Liver (tissue), 9 donors: Measurements from ENCODE around the gene ANTXR1. TPM values are rescaled to one million over a fixed set of nuclear protein-coding genes. Genes with fewer than 3 reads are reported as not detected.
"Not testable (repeated sequence)": the region's sequence is repeated elsewhere in the genome, so short reads cannot be mapped to it uniquely, and the experiment has no call there.

Source experiments
- DNase-seq: peaks from one replicate; pipeline ENCODE4 v3.0.0-alpha.2; 2017; ENCODE audit warnings: low spot score
- H3K27ac ChIP-seq, 2 donors: one replicate each; pipeline ENCODE4 v1.7.0; 2013; ENCODE audit warnings: inconsistent platforms in 2 of 2, low read length in 2 of 2, control low read depth in 1 of 2, low read depth in 1 of 2, mild to moderate bottlenecking in 1 of 2
- H3K27me3 ChIP-seq, 4 donors: one replicate each; pipeline versions ENCODE4 v1.6.1 to v1.7.0; 2013; ENCODE audit warnings: low read length in 3 of 4, inconsistent platforms in 1 of 4, mild to moderate bottlenecking in 1 of 4, moderate library complexity in 1 of 4; ENCODE audit not compliant: control insufficient read depth in 4 of 4, insufficient read depth in 4 of 4
- H3K36me3 ChIP-seq, 4 donors: one replicate each; pipeline versions ENCODE4 v1.6.1 to v1.7.0; 2013; ENCODE audit warnings: low read length in 3 of 4, mild to moderate bottlenecking in 3 of 4, low read depth in 1 of 4, moderate library complexity in 1 of 4; ENCODE audit not compliant: control insufficient read depth in 4 of 4, insufficient read depth in 3 of 4
- H3K4me1 ChIP-seq, 4 donors: one replicate each; pipeline versions ENCODE4 v1.6.1 to v1.7.0; 2013; ENCODE audit warnings: low read length in 3 of 4, mild to moderate bottlenecking in 3 of 4, moderate library complexity in 1 of 4; ENCODE audit not compliant: control insufficient read depth in 4 of 4, insufficient read depth in 4 of 4
- H3K4me3 ChIP-seq, 3 donors: one replicate each; pipeline versions ENCODE4 v1.6.1 to v1.7.0; 2013; ENCODE audit warnings: low read length in 3 of 3, control low read depth in 1 of 3, low read depth in 1 of 3, mild to moderate bottlenecking in 1 of 3
- H3K9ac ChIP-seq, 2 donors: one replicate each; pipeline ENCODE4 v1.7.0; 2013; ENCODE audit warnings: low read length in 2 of 2, mild to moderate bottlenecking in 2 of 2, moderate library complexity in 2 of 2, control low read depth in 1 of 2, low read depth in 1 of 2
- H3K9me3 ChIP-seq, 4 donors: one replicate each; pipeline versions ENCODE4 v1.6.1 to v1.7.0; 2013; ENCODE audit warnings: low read length in 3 of 4; ENCODE audit not compliant: control insufficient read depth in 4 of 4
- EGR1 ChIP-seq, 2 donors: IDR thresholded peaks; 2 replicates each; pipeline ENCODE4 v1.6.1; 2016 to 2018; ENCODE audit warnings: antibody characterized with exemption in 2 of 2, low read depth in 2 of 2
- FOXA1 ChIP-seq: IDR thresholded peaks from 2 replicates; pipeline ENCODE4 v1.6.1; 2016; ENCODE audit warnings: antibody characterized with exemption
- GABPA ChIP-seq, 2 donors: IDR thresholded peaks in 1 of 2; conservative IDR thresholded peaks in 1 of 2; 2 replicates each; pipeline ENCODE4 v1.6.1; 2016; ENCODE audit warnings: antibody characterized with exemption in 2 of 2, mild to moderate bottlenecking in 1 of 2, moderate library complexity in 1 of 2
- HNF4A ChIP-seq, 2 donors: conservative IDR thresholded peaks; 2 replicates each; pipeline ENCODE4 v1.6.1; 2016; ENCODE audit warnings: antibody characterized with exemption in 2 of 2, mild to moderate bottlenecking in 2 of 2
- HNF4G ChIP-seq: IDR thresholded peaks from 2 replicates; pipeline ENCODE4 v1.6.1; 2016; ENCODE audit warnings: antibody characterized with exemption
- JUND ChIP-seq, 2 donors: IDR thresholded peaks; 2 replicates each; pipeline ENCODE4 v1.6.1; 2016; ENCODE audit warnings: antibody characterized with exemption in 2 of 2
- NR2F2 ChIP-seq: IDR thresholded peaks from 2 replicates; pipeline ENCODE4 v1.6.1; 2016; ENCODE audit warnings: antibody characterized with exemption
- RAD21 ChIP-seq, 2 donors: IDR thresholded peaks; 2 replicates each; pipeline ENCODE4 v1.6.1; 2016; ENCODE audit warnings: antibody characterized with exemption in 2 of 2, mild to moderate bottlenecking in 2 of 2
- RXRA ChIP-seq, 2 donors: IDR thresholded peaks; 2 replicates each; pipeline ENCODE4 v1.6.1; 2017 to 2018; ENCODE audit warnings: antibody characterized with exemption in 2 of 2, mild to moderate bottlenecking in 1 of 2
- SP1 ChIP-seq: IDR thresholded peaks from 2 replicates; pipeline ENCODE4 v1.6.1; 2018; ENCODE audit warnings: antibody characterized with exemption, mild to moderate bottlenecking
- TAF1 ChIP-seq: conservative IDR thresholded peaks from 2 replicates; pipeline ENCODE4 v1.6.1; 2016; ENCODE audit warnings: antibody characterized with exemption, mild to moderate bottlenecking
- YY1 ChIP-seq: IDR thresholded peaks from 2 replicates; pipeline ENCODE4 v1.6.1; 2016; ENCODE audit warnings: antibody characterized with exemption, mild to moderate bottlenecking
- ZBTB33 ChIP-seq: IDR thresholded peaks from 2 replicates; pipeline ENCODE4 v1.6.1; 2016; ENCODE audit warnings: antibody characterized with exemption
- WGBS: extraction: QIAGEN DNeasy Blood & Tissue Kit; methylation state at CpG from one replicate; pipeline ENCODE4 v1.1.7; 2013; 5-methylcytosine and 5-hydroxymethylcytosine counted together
- polyA plus RNA-seq, 2 donors: library from polyadenylated mRNA; stranded (reverse) in 1 of 2; unstranded in 1 of 2; fragments of 200-250 nt in 1 of 2; fragments of >200 nt in 1 of 2; fragmentation: Nextera tagmentation in 1 of 2; extraction: Ambion mirVana in 1 of 2; gene quantifications; one replicate each; pipeline versions ENCODE4 v1.2.1 to v1.2.3, GENCODE V29; 2013 to 2015
- total RNA-seq, 2 donors: library from RNA; depleted of rRNA; stranded (reverse); fragments of >200 nt; gene quantifications; one replicate each; pipeline ENCODE4 v1.2.3, GENCODE V29; 2014
- TF ChIP-seq, protein P1 (sequence below): IDR thresholded peaks from 2 replicates; pipeline ENCODE4 v1.6.1; 2016; ENCODE audit warnings: antibody characterized with exemption
- TF ChIP-seq, protein P2 (sequence below): IDR thresholded peaks from 2 replicates; pipeline ENCODE4 v1.6.1; 2016; ENCODE audit warnings: antibody characterized with exemption
- TF ChIP-seq, protein P3 (sequence below): IDR thresholded peaks from 2 replicates; pipeline ENCODE4 v1.6.1; 2016; ENCODE audit warnings: antibody characterized with exemption, mild to moderate bottlenecking
- TF ChIP-seq, protein P4 (sequence below): fragments of 150-350 bp; IDR thresholded peaks from 2 replicates; pipeline ENCODE4 v1.5.1; 2017; ENCODE audit warnings: improper control_type of control experiment, low read depth, low read length; ENCODE audit not compliant: missing input control
- donor health status: healthy.
- donor health status: healthy.
- donor health status: healthy.
- donor health status: healthy.
- donor health status: healthy.

ANTXR1 gene
- total and polyA plus RNA-seq, 4 donors = 0.60 to 3.6 (median 1.8) TPM

DNA sequence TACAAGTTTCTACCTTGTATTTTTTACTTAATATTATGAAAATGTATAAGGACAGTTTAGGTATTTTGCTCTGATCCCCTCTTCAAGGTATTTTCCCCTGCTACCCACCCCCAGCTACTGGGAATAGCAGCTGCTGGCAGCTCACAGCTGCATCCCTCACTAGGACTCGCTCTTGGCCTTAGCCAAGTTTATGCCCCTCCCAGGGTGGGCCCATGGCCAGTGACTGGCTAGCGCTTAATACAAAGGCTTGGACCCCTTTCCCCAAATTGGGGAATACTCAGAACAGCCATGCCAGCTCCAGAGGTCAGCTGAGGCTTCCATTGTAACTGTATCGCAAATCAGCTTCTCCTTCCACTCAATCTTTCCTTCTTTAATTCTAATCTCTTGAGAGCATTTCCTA is 242.8 kb downstream of the ANTXR1 start:
- Histone ChIP-seq H3K9ac (no peak overlapping the region), H3K27ac (no peak overlapping the region), H3K4me3 (no peak overlapping the region), H3K27me3 (no peaks in the 10 kb centered on the region), H3K9me3 (peaks cover 0 to 5% (median 3%) of the 10 kb centered on the region in 4 donors), H3K36me3 (no peaks in the 10 kb centered on the region), H3K4me1 (no peaks in the 10 kb centered on the region)
- TF ChIP-seq RAD21 (IDR thresholded peaks at IDR 0.05) = no peak
- no peak for TF ChIP-seq SP1
- no peak for TF ChIP-seq JUND (IDR thresholded peaks at IDR 0.05)
- no peak for TF ChIP-seq TAF1
- TF ChIP-seq, protein P1, sequence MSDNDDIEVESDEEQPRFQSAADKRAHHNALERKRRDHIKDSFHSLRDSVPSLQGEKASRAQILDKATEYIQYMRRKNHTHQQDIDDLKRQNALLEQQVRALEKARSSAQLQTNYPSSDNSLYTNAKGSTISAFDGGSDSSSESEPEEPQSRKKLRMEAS = no peak
- TF ChIP-seq, protein P2, sequence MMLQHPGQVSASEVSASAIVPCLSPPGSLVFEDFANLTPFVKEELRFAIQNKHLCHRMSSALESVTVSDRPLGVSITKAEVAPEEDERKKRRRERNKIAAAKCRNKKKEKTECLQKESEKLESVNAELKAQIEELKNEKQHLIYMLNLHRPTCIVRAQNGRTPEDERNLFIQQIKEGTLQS = no peak
- TF ChIP-seq YY1 = no peak
- no peak for TF ChIP-seq HNF4A (conservative IDR thresholded peaks at IDR 0.05)
- no peak for TF ChIP-seq HNF4G
- no peak for TF ChIP-seq EGR1 (IDR thresholded peaks at IDR 0.05; ENCODE audit: low read depth in 2 of 2)
- TF ChIP-seq, protein P3, sequence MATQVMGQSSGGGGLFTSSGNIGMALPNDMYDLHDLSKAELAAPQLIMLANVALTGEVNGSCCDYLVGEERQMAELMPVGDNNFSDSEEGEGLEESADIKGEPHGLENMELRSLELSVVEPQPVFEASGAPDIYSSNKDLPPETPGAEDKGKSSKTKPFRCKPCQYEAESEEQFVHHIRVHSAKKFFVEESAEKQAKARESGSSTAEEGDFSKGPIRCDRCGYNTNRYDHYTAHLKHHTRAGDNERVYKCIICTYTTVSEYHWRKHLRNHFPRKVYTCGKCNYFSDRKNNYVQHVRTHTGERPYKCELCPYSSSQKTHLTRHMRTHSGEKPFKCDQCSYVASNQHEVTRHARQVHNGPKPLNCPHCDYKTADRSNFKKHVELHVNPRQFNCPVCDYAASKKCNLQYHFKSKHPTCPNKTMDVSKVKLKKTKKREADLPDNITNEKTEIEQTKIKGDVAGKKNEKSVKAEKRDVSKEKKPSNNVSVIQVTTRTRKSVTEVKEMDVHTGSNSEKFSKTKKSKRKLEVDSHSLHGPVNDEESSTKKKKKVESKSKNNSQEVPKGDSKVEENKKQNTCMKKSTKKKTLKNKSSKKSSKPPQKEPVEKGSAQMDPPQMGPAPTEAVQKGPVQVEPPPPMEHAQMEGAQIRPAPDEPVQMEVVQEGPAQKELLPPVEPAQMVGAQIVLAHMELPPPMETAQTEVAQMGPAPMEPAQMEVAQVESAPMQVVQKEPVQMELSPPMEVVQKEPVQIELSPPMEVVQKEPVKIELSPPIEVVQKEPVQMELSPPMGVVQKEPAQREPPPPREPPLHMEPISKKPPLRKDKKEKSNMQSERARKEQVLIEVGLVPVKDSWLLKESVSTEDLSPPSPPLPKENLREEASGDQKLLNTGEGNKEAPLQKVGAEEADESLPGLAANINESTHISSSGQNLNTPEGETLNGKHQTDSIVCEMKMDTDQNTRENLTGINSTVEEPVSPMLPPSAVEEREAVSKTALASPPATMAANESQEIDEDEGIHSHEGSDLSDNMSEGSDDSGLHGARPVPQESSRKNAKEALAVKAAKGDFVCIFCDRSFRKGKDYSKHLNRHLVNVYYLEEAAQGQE = no peak
- TF ChIP-seq FOXA1 = no peak
- no peak for TF ChIP-seq GABPA (IDR thresholded peaks at IDR 0.05 in 1 of 2, conservative IDR thresholded peaks at IDR 0.05 in 1 of 2)
- TF ChIP-seq NR2F2 = no peak
- no peak for TF ChIP-seq RXRA (IDR thresholded peaks at IDR 0.05)
- no peak for TF ChIP-seq ZBTB33
- TF ChIP-seq, protein P4, sequence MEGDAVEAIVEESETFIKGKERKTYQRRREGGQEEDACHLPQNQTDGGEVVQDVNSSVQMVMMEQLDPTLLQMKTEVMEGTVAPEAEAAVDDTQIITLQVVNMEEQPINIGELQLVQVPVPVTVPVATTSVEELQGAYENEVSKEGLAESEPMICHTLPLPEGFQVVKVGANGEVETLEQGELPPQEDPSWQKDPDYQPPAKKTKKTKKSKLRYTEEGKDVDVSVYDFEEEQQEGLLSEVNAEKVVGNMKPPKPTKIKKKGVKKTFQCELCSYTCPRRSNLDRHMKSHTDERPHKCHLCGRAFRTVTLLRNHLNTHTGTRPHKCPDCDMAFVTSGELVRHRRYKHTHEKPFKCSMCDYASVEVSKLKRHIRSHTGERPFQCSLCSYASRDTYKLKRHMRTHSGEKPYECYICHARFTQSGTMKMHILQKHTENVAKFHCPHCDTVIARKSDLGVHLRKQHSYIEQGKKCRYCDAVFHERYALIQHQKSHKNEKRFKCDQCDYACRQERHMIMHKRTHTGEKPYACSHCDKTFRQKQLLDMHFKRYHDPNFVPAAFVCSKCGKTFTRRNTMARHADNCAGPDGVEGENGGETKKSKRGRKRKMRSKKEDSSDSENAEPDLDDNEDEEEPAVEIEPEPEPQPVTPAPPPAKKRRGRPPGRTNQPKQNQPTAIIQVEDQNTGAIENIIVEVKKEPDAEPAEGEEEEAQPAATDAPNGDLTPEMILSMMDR = no peak
- no peak for DNase-seq
- 90% methylated on average over 3 of the region's 3 CpGs for WGBS

DNA sequence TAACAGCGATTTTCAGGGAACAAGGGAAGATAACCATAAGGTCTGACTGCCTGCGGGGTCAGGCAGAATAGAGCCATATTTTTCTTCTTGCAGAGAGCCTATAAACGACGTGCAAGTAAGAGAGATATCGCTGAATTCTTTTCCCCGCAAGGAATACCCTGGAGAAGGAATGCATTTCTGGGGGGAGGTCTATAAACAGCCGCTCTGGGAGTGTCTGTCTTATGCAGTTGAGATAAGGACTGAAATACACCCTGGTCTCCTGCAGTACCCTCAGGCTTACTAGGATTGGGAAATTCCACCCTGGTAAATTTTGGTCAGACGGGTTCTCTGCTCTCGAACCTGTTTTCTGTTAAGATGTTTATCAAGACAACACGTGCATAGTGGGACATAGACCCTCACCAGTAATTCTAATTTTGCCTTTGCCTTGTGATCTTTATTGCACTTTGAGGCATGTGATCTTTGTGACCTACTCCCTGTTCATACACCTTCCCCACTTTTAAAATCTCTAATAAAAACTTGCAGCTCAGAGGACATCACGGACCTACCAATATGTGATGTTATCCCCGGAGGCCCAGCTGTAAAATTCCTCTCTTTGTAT is 247.1 kb downstream of the ANTXR1 start:
- 80% methylated on average over 12 of the region's 12 CpGs for WGBS
- not testable (repeated sequence) for H3K9me3 ChIP-seq, H3K9ac ChIP-seq, H3K27ac ChIP-seq, DNase-seq, H3K27me3 ChIP-seq, H3K4me3 ChIP-seq, H3K36me3 ChIP-seq, H3K4me1 ChIP-seq
